HEK293 (cell line): ENCODE measurements around the gene UBB.

Experiments used
- MZF1 ChIP-seq: fragments of 450-650 bp; formaldehyde crosslinking; IDR thresholded peaks from 2 replicates; pipeline ENCODE4 v1.5.1; 2017; ENCODE audit warnings: missing biosample characterization, missing genetic modification characterization, borderline replicate concordance
- YY1 ChIP-seq: fragments of 450-650 bp; formaldehyde crosslinking; IDR thresholded peaks from 2 replicates; pipeline ENCODE4 v1.5.1; 2018; ENCODE audit warnings: missing biosample characterization, missing genetic modification characterization
- ZNF311 ChIP-seq: fragments of 450-650 bp; formaldehyde crosslinking; IDR thresholded peaks from 2 replicates; pipeline ENCODE4 v1.5.1; 2017; ENCODE audit warnings: missing biosample characterization, missing genetic modification characterization, borderline replicate concordance
- ZNF473 ChIP-seq: fragments of 450-650 bp; formaldehyde crosslinking; IDR thresholded peaks from 2 replicates; pipeline ENCODE4 v1.5.1; 2017; ENCODE audit warnings: missing biosample characterization, missing genetic modification characterization
- ZNF600 ChIP-seq: fragments of 450-650 bp; formaldehyde crosslinking; IDR thresholded peaks from 2 replicates; pipeline ENCODE4 v1.5.1; 2016; ENCODE audit warnings: missing biosample characterization, missing genetic modification characterization
- TF ChIP-seq, protein P1 (sequence below): fragments of 450-650 bp; formaldehyde crosslinking; IDR thresholded peaks from 2 replicates; pipeline ENCODE4 v1.5.1; 2016; ENCODE audit warnings: missing biosample characterization, missing genetic modification characterization
- TF ChIP-seq, protein P2 (sequence below): fragments of 450-650 bp; formaldehyde crosslinking; IDR thresholded peaks from 2 replicates; pipeline ENCODE4 v1.5.1; 2016; ENCODE audit warnings: missing biosample characterization, missing genetic modification characterization, low read depth
- TF ChIP-seq, protein P3 (sequence below): fragments of 450-650 bp; formaldehyde crosslinking; IDR thresholded peaks from 2 replicates; pipeline ENCODE4 v1.5.1; 2016; ENCODE audit warnings: missing biosample characterization, missing genetic modification characterization

DNA sequence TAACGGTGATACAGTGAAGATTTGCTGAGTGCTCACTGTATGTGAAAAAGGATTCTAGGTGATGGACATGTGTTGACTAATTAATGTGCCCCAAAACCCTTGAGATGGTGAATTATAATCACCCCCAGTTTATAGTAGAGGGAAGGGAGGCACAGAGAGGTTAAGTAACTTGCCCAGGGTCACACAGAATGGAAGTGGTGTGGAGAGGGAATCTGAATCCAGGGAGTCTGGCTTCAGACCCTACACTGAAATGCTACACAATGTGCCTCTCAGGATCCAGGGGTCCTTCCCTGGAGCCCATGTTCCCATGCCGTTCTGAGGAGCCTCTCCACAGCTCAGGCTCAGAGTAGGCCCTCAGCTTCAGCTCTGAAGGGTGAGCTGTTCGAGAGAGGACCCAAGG is 46.1 kb downstream of the UBB start:
- TF ChIP-seq MZF1 (tag by site-specific recombination), result no peak
- no peak for TF ChIP-seq ZNF473 (tag by site-specific recombination)
- TF ChIP-seq, protein P1, sequence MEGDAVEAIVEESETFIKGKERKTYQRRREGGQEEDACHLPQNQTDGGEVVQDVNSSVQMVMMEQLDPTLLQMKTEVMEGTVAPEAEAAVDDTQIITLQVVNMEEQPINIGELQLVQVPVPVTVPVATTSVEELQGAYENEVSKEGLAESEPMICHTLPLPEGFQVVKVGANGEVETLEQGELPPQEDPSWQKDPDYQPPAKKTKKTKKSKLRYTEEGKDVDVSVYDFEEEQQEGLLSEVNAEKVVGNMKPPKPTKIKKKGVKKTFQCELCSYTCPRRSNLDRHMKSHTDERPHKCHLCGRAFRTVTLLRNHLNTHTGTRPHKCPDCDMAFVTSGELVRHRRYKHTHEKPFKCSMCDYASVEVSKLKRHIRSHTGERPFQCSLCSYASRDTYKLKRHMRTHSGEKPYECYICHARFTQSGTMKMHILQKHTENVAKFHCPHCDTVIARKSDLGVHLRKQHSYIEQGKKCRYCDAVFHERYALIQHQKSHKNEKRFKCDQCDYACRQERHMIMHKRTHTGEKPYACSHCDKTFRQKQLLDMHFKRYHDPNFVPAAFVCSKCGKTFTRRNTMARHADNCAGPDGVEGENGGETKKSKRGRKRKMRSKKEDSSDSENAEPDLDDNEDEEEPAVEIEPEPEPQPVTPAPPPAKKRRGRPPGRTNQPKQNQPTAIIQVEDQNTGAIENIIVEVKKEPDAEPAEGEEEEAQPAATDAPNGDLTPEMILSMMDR, result no peak
- no peak for TF ChIP-seq ZNF311 (tag by site-specific recombination)
- TF ChIP-seq, protein P2, sequence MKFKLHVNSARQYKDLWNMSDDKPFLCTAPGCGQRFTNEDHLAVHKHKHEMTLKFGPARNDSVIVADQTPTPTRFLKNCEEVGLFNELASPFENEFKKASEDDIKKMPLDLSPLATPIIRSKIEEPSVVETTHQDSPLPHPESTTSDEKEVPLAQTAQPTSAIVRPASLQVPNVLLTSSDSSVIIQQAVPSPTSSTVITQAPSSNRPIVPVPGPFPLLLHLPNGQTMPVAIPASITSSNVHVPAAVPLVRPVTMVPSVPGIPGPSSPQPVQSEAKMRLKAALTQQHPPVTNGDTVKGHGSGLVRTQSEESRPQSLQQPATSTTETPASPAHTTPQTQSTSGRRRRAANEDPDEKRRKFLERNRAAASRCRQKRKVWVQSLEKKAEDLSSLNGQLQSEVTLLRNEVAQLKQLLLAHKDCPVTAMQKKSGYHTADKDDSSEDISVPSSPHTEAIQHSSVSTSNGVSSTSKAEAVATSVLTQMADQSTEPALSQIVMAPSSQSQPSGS (tag by site-specific recombination), result no peak
- TF ChIP-seq, protein P3, sequence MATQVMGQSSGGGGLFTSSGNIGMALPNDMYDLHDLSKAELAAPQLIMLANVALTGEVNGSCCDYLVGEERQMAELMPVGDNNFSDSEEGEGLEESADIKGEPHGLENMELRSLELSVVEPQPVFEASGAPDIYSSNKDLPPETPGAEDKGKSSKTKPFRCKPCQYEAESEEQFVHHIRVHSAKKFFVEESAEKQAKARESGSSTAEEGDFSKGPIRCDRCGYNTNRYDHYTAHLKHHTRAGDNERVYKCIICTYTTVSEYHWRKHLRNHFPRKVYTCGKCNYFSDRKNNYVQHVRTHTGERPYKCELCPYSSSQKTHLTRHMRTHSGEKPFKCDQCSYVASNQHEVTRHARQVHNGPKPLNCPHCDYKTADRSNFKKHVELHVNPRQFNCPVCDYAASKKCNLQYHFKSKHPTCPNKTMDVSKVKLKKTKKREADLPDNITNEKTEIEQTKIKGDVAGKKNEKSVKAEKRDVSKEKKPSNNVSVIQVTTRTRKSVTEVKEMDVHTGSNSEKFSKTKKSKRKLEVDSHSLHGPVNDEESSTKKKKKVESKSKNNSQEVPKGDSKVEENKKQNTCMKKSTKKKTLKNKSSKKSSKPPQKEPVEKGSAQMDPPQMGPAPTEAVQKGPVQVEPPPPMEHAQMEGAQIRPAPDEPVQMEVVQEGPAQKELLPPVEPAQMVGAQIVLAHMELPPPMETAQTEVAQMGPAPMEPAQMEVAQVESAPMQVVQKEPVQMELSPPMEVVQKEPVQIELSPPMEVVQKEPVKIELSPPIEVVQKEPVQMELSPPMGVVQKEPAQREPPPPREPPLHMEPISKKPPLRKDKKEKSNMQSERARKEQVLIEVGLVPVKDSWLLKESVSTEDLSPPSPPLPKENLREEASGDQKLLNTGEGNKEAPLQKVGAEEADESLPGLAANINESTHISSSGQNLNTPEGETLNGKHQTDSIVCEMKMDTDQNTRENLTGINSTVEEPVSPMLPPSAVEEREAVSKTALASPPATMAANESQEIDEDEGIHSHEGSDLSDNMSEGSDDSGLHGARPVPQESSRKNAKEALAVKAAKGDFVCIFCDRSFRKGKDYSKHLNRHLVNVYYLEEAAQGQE (tag by site-specific recombination), result no peak
- TF ChIP-seq ZNF600 (tag by site-specific recombination), result no peak
- TF ChIP-seq YY1 (tag by site-specific recombination), result no peak
